ENCODE measurements around the gene ZBTB7C. TPM values are rescaled to one million over a fixed set of nuclear protein-coding genes. Genes with fewer than 3 reads are reported as not detected.

Gene ZBTB7C
- total and polyA plus RNA-seq, 5 donors from 2014 or later: not detected

DNA sequence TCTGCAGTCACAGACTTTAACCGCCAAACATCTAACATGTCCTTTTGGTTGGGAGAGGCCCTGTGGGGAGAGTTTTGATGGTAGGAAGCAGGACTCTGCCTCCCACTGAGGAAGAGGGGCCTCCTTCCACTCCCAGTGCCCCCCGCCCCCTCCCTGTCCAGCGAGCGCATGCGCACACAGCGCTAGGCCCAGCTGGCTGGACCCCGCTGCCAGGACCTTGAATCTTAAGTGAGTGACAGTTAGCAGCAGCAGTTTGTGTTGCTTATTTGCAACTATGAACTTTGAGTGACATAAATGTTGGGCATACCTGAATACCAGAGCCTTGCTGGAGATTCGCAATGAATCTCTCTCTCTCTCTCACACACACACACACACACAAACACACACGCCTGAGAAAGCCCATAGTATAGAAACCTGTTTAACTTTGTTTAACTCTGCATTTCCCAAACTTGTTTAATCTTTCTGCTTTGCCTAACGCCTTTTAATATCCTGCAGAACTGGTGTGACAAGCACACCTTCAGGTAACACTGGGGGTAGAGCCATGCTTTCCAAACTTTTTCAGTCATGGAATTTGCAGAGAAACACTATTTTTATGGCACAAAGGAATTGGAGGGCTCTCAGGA, 344.1 kb downstream of the ZBTB7C start:
- peaks cover 0 to 6% (median 0%) of the 10 kb centered on the region in 7 donors for H3K9me3 Mint-ChIP-seq
- Histone ChIP-seq H3K4me1 (ENCODE audit: control insufficient read depth, insufficient read depth, low read length, poor library complexity, severe bottlenecking) (no peaks in the 10 kb centered on the region), H3K36me3 (ENCODE audit: control insufficient read depth, insufficient read depth, low read length) (no peaks in the 10 kb centered on the region), H3K4me3 (ENCODE audit: low read depth, low read length) (no peak overlapping the region), H3K27ac (ENCODE audit: insufficient read depth, low read length, poor library complexity, severe bottlenecking) (no peak overlapping the region), H3K27me3 (ENCODE audit: control insufficient read depth, insufficient read depth, low read length) (no peaks in the 10 kb centered on the region), H3K9me3 (ENCODE audit: control insufficient read depth in 2 of 2, low read length in 2 of 2) (no peaks in the 10 kb centered on the region)
- ATAC-seq (ENCODE audit: low read depth in 2 of 2): no peak
- no peaks in the 10 kb centered on the region for H3K4me1 Mint-ChIP-seq
- H3K36me3 Mint-ChIP-seq: no peaks in the 10 kb centered on the region
- peaks cover 4% of the 10 kb centered on the region for H3K27me3 Mint-ChIP-seq
- DNase-seq: no peak
- no peak overlapping the region for H3K27ac Mint-ChIP-seq
- H3K4me3 Mint-ChIP-seq: no peak overlapping the region

DNA sequence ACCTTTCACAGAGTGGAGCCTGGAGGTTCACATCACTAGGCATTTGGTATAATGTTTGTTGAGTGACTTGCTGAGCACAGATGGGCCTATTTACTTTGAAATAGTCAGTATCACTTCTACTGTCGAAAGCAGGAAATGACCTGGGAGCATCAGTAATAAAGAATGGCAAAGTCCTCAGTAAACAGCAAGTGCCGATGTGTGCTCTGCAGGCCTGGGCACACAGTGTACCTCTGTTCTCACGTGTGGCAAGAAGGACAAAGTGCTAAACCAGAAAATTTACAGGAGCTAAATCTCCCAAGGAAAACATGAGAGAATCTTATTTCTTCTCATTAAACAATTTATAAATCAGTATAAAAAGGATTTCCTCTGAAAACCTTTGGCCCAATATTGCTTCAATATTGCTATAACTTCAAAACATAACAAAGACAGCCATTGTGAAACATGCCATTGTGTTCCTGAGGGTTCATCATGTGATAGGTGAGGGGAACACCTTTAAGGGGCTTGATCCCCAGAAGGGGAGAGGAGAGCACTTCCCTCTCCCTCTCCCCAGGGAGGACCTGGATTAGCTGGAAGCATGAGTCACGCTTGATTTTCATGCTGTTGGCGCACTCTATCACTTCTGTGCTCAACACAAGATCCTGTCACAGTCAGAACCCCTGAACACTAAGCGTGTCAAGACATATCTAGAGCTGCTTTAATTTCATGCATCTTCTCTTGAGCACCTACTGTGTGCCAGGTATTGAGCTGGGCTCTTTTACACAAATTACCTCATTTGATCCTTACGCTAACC, 347.2 kb downstream of the ZBTB7C start:
- H3K9me3 ChIP-seq (ENCODE audit: control insufficient read depth in 2 of 2, low read length in 2 of 2): no peaks in the 10 kb centered on the region
- no peaks in the 10 kb centered on the region for H3K36me3 ChIP-seq (ENCODE audit: control insufficient read depth, insufficient read depth, low read length)
- no peak overlapping the region for H3K4me3 ChIP-seq (ENCODE audit: low read depth, low read length)
- Mint-ChIP-seq H3K4me1 (no peaks in the 10 kb centered on the region), H3K36me3 (no peaks in the 10 kb centered on the region), H3K9me3 (peaks cover 0 to 4% (median 0%) of the 10 kb centered on the region in 7 donors), H3K27ac (no peak overlapping the region), H3K27me3 (peaks cover 10% of the 10 kb centered on the region), H3K4me3 (no peak overlapping the region)
- no peaks in the 10 kb centered on the region for H3K27me3 ChIP-seq (ENCODE audit: control insufficient read depth, insufficient read depth, low read length)
- DNase-seq: no peak
- no peak overlapping the region for H3K27ac ChIP-seq (ENCODE audit: insufficient read depth, low read length, poor library complexity, severe bottlenecking)
- H3K4me1 ChIP-seq (ENCODE audit: control insufficient read depth, insufficient read depth, low read length, poor library complexity, severe bottlenecking): no peaks in the 10 kb centered on the region
- no peak for ATAC-seq (ENCODE audit: low read depth in 2 of 2)

DNA sequence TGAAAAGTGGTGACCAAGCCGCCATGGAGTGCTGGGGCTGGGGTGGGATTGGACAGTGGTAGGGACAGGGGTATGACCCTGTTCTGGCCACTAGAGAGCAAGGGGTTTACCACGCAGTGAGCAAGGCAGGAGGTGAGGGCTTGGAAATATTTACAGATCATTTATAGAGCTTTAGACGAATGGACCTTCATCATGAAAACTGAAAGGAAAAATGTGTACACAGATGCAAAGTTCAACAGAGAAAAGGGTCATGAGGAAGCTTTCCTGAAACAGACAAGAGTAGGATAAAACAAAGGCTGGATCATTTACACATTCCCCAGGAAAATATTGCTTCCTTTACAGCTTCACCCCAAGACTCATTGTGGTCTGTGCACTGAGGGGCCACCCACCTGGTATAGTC, 348.2 kb downstream of the ZBTB7C start:
- H3K4me3 Mint-ChIP-seq: no peak overlapping the region
- ATAC-seq (ENCODE audit: low read depth in 2 of 2): no peak
- Histone ChIP-seq H3K27ac (ENCODE audit: insufficient read depth, low read length, poor library complexity, severe bottlenecking) (no peak overlapping the region), H3K9me3 (ENCODE audit: control insufficient read depth in 2 of 2, low read length in 2 of 2) (no peaks in the 10 kb centered on the region), H3K36me3 (ENCODE audit: control insufficient read depth, insufficient read depth, low read length) (no peaks in the 10 kb centered on the region), H3K4me3 (ENCODE audit: low read depth, low read length) (no peak overlapping the region), H3K27me3 (ENCODE audit: control insufficient read depth, insufficient read depth, low read length) (no peaks in the 10 kb centered on the region), H3K4me1 (ENCODE audit: control insufficient read depth, insufficient read depth, low read length, poor library complexity, severe bottlenecking) (no peaks in the 10 kb centered on the region)
- H3K27me3 Mint-ChIP-seq: peaks cover 10% of the 10 kb centered on the region
- no peak for DNase-seq
- H3K36me3 Mint-ChIP-seq: no peaks in the 10 kb centered on the region
- no peak overlapping the region for H3K27ac Mint-ChIP-seq
- H3K4me1 Mint-ChIP-seq: no peaks in the 10 kb centered on the region
- peaks cover 0 to 4% (median 0%) of the 10 kb centered on the region in 7 donors for H3K9me3 Mint-ChIP-seq

DNA sequence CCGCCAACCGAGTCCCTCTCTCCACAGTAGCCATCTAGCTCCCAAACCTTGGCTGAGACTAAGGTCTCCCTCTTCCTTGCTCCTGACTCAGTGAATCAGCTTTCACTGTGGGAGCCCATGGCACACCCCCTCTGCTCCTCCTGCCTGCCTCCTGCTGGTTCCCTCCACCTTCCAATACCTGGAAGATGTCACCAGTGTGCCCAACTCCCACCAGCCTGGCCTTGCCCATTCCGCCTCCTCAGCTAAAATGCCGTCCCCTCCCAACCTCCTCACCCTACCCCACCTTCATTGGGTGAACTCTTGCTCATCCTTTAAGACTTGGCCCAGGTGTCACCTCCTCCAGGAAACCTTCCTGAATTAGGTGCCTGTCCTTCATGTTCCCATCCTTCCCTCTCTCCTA, 348.8 kb downstream of the ZBTB7C start:
- no peaks in the 10 kb centered on the region for H3K4me1 ChIP-seq (ENCODE audit: control insufficient read depth, insufficient read depth, low read length, poor library complexity, severe bottlenecking)
- peaks cover 0 to 4% (median 0%) of the 10 kb centered on the region in 7 donors for H3K9me3 Mint-ChIP-seq
- no peak overlapping the region for H3K27ac ChIP-seq (ENCODE audit: insufficient read depth, low read length, poor library complexity, severe bottlenecking)
- no peaks in the 10 kb centered on the region for H3K36me3 Mint-ChIP-seq
- H3K4me1 Mint-ChIP-seq: no peaks in the 10 kb centered on the region
- H3K9me3 ChIP-seq (ENCODE audit: control insufficient read depth in 2 of 2, low read length in 2 of 2): no peaks in the 10 kb centered on the region
- H3K4me3 Mint-ChIP-seq: no peak overlapping the region
- H3K27ac Mint-ChIP-seq: no peak overlapping the region
- peaks cover 14% of the 10 kb centered on the region for H3K27me3 Mint-ChIP-seq
- H3K4me3 ChIP-seq (ENCODE audit: low read depth, low read length): no peak overlapping the region
- H3K36me3 ChIP-seq (ENCODE audit: control insufficient read depth, insufficient read depth, low read length): no peaks in the 10 kb centered on the region
- H3K27me3 ChIP-seq (ENCODE audit: control insufficient read depth, insufficient read depth, low read length): no peaks in the 10 kb centered on the region
- ATAC-seq (ENCODE audit: low read depth in 2 of 2) (no peak), DNase-seq (no peak)

DNA sequence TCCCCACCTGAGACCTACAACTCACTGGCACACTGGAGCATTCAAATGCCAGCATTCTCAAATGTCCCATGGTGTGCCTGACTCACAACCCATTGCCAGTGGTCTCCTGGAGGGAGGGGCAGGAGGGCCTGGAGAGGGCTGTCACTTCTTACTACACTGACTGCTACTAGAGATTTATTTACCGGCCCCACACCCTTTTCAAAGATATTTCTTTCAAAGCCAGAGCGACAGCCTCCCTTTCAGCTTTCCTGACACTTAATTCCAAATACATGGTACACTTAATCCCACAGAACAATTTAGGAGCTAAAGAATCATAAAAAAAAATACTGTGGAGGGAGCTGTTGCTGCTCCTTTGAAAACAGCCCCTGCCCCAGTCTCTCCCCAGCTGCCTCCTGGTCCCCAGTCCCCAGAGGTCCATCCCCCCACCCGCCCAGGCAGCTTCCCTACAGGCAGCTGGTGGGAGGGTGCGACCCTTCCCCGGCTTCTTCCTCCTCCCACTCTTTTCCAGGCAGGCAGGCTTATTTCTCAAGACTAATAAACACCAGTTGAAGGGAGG, 349.6 kb downstream of the ZBTB7C start:
- DNase-seq (no peak), ATAC-seq (ENCODE audit: low read depth in 2 of 2) (no peak)
- Histone ChIP-seq H3K27me3 (ENCODE audit: control insufficient read depth, insufficient read depth, low read length) (no peaks in the 10 kb centered on the region), H3K36me3 (ENCODE audit: control insufficient read depth, insufficient read depth, low read length) (no peaks in the 10 kb centered on the region), H3K9me3 (ENCODE audit: control insufficient read depth in 2 of 2, low read length in 2 of 2) (no peaks in the 10 kb centered on the region), H3K4me3 (ENCODE audit: low read depth, low read length) (no peak overlapping the region), H3K4me1 (ENCODE audit: control insufficient read depth, insufficient read depth, low read length, poor library complexity, severe bottlenecking) (no peaks in the 10 kb centered on the region), H3K27ac (ENCODE audit: insufficient read depth, low read length, poor library complexity, severe bottlenecking) (no peak overlapping the region)
- Mint-ChIP-seq H3K9me3 (peaks cover 0 to 4% (median 0%) of the 10 kb centered on the region in 7 donors), H3K4me1 (no peaks in the 10 kb centered on the region), H3K4me3 (no peak overlapping the region), H3K27ac (no peak overlapping the region), H3K27me3 (peaks cover 18% of the 10 kb centered on the region), H3K36me3 (no peaks in the 10 kb centered on the region)

DNA sequence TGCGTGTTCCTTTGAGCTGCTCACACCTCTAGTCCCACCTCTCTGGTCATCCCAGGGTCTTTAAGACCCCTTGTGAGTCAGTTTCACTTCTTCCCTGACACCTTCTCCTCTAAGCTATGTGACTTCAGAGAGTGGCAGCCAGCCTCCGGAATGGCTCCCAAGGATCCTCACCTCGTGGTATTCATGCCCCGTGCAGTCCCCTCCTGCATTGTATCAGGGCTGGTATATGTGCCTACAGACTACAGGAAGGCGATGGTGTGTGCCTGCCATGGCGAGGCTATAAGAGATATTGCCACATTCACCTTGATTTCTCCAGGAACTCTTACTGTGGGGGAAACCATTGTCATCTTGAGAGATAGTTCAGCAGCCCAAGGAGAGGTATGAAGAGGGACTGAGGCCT, 350.7 kb downstream of the ZBTB7C start:
- H3K4me3 ChIP-seq (ENCODE audit: low read depth, low read length): no peak overlapping the region
- Mint-ChIP-seq H3K4me3 (no peak overlapping the region), H3K9me3 (peaks cover 0 to 4% (median 0%) of the 10 kb centered on the region in 7 donors), H3K36me3 (no peaks in the 10 kb centered on the region), H3K27me3 (peaks cover 20% of the 10 kb centered on the region), H3K4me1 (no peaks in the 10 kb centered on the region), H3K27ac (no peak overlapping the region)
- no peaks in the 10 kb centered on the region for H3K9me3 ChIP-seq (ENCODE audit: control insufficient read depth in 2 of 2, low read length in 2 of 2)
- no peak for DNase-seq
- no peaks in the 10 kb centered on the region for H3K36me3 ChIP-seq (ENCODE audit: control insufficient read depth, insufficient read depth, low read length)
- no peak overlapping the region for H3K27ac ChIP-seq (ENCODE audit: insufficient read depth, low read length, poor library complexity, severe bottlenecking)
- H3K4me1 ChIP-seq (ENCODE audit: control insufficient read depth, insufficient read depth, low read length, poor library complexity, severe bottlenecking): no peaks in the 10 kb centered on the region
- ATAC-seq (ENCODE audit: low read depth in 2 of 2): no peak
- H3K27me3 ChIP-seq (ENCODE audit: control insufficient read depth, insufficient read depth, low read length): no peaks in the 10 kb centered on the region

DNA sequence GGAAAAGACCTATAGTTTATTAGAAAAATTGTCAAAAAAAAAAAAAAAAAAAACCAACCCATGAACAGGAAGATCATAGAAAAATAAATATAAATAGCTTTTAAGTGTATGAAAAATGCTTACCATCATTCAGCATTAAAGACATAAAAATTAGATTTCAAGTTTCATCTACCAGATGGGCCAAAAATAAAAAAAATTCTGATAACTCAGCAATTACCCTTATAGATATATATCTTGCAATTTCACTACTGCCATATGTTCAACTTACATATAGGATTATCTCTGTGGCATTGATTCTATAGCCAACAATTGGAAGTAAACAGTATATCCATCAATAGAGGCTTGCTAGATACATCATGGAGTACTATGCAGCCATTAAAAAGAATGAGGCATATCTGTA, 352.2 kb downstream of the ZBTB7C start:
- Mint-ChIP-seq H3K27ac (no peak overlapping the region), H3K4me1 (no peaks in the 10 kb centered on the region), H3K4me3 (no peak overlapping the region), H3K9me3 (peaks cover 0 to 5% (median 0%) of the 10 kb centered on the region in 7 donors), H3K27me3 (peaks cover 16% of the 10 kb centered on the region), H3K36me3 (no peaks in the 10 kb centered on the region)
- Histone ChIP-seq H3K9me3 (ENCODE audit: control insufficient read depth in 2 of 2, low read length in 2 of 2) (no peaks in the 10 kb centered on the region), H3K4me1 (ENCODE audit: control insufficient read depth, insufficient read depth, low read length, poor library complexity, severe bottlenecking) (no peaks in the 10 kb centered on the region), H3K27ac (ENCODE audit: insufficient read depth, low read length, poor library complexity, severe bottlenecking) (no peak overlapping the region), H3K27me3 (ENCODE audit: control insufficient read depth, insufficient read depth, low read length) (no peaks in the 10 kb centered on the region), H3K4me3 (ENCODE audit: low read depth, low read length) (no peak overlapping the region), H3K36me3 (ENCODE audit: control insufficient read depth, insufficient read depth, low read length) (no peaks in the 10 kb centered on the region)
- DNase-seq (no peak), ATAC-seq (ENCODE audit: low read depth in 2 of 2) (no peak)

Measured in CD4-positive, CD25-positive, alpha-beta regulatory T cell (primary cell).